Measurements from ENCODE around the gene KIZ.

KIZ gene, protein sequence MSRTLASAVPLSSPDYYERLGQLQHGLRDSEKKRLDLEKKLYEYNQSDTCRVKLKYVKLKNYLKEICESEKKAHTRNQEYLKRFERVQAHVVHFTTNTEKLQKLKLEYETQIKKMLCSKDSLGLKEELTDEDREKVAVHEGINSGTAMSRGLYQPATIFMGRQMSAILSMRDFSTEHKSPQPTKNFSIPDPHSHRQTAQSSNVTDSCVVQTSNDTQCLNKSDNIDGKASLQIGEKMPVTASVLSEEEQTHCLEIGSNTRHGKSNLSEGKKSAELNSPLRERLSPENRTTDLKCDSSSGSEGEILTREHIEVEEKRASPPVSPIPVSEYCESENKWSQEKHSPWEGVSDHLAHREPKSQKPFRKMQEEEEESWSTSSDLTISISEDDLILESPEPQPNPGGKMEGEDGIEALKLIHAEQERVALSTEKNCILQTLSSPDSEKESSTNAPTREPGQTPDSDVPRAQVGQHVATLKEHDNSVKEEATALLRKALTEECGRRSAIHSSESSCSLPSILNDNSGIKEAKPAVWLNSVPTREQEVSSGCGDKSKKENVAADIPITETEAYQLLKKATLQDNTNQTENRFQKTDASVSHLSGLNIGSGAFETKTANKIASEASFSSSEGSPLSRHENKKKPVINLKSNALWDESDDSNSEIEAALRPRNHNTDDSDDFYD

GRCh38 chr20:21125849-21126580, at the start of gene KIZ:
Gene KIZ (plus strand): TSS chr20:21126082. CDS start chr20:21126116, 34 bp downstream.
- peak; percentile 91 to 95 for DNase-seq

GRCh38 chr20:21077809-21078345, 48.0 kb upstream of the KIZ start:
- no peak for DNase-seq

GRCh38 chr20:21082584-21082983, 43.3 kb upstream of the KIZ start:
- no peak for DNase-seq

DNA sequence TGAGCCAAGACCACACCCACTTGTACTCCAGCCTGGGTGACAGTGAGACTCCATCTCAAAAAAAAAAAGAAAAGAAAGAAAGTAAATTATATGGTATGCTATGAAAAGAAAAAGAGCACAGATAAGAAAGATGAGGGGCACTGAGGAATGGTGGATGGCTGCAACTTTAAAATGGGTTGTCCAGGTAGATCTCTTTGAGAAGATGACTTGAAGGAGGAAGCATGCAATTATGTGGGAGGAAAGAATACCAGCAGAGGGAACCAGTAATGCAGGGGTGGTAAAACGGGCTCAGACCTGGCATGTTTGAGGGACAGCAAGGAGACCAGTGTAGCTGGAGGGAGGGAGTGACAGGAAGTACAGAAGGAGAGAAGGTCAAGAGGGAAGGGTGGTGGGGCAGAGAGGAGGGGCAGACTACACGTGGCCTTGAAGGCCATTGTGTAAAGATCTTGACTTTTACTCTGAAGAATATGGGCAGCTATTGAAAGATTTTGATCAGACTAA, 42.0 kb upstream of the KIZ start:
- no peak for DNase-seq

DNA sequence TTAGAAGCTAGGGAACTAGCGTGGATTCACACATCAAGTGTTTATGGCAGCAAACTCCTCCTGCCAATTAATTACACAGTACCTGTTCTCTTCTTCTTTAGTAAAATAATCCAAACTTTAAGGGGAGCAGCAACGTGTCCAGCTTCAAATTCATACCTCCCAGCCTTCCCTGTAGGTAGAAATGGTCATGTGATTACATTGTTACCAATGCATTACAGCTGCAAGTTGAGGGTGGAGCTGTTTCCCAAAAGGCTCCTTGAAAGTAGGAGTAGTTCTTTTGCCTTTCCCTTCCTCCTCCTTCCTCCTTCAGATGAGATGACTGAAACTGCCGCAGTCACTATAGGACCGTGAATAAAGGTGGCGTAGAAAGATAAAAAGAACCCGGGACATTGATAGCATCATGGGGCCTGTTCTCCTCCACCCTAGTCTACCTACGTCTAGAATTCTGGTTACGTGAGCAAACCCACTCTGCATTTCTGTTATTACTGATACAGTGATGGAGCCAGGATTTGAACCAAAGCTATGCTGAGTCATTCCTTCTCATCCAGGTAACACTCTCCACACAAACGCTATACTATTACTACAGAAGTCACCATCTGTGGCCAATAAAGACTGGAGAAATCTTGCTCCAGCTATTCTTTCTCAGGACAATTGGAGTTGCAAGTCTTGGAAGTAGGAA, 37.9 kb upstream of the KIZ start:
- DNase-seq, result no peak

DNA sequence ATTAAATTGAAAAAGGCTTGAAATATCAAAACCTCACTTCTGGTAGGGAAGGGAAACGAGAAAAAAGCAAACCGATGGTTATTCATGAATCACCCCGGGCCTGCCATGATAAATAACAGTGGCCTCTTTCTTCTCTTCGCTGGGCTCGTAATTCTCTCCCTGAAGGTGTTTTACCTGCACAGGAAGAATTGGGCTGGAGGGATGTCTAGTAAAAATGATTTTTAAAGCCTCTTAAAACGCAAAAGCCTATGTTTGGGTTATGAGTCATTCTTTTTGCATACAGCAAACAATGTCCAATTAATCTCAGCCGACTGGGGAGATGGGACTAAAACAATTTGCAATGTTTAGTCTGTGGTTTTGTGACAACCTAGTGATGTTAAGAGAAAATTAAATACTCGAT, 36.5 kb upstream of the KIZ start:
- DNase-seq, result peak in 1 of 2 experiments; percentile 44

- peak in 1 of 2 experiments; percentile 64 for DNase-seq
These were observed 35.7 kb upstream of the KIZ start for GRCh38 chr20:21090111-21090618.

- peak in 1 of 2 experiments; percentile 29 for DNase-seq
These were observed 35.2 kb upstream of the KIZ start for GRCh38 chr20:21090721-21091120.

- DNase-seq, result no peak
These were observed 33.1 kb upstream of the KIZ start for GRCh38 chr20:21092806-21093205.

GRCh38 chr20:21096321-21097043, 29.4 kb upstream of the KIZ start:
- DNase-seq, result peak in 1 of 2 experiments; percentile 11

DNA sequence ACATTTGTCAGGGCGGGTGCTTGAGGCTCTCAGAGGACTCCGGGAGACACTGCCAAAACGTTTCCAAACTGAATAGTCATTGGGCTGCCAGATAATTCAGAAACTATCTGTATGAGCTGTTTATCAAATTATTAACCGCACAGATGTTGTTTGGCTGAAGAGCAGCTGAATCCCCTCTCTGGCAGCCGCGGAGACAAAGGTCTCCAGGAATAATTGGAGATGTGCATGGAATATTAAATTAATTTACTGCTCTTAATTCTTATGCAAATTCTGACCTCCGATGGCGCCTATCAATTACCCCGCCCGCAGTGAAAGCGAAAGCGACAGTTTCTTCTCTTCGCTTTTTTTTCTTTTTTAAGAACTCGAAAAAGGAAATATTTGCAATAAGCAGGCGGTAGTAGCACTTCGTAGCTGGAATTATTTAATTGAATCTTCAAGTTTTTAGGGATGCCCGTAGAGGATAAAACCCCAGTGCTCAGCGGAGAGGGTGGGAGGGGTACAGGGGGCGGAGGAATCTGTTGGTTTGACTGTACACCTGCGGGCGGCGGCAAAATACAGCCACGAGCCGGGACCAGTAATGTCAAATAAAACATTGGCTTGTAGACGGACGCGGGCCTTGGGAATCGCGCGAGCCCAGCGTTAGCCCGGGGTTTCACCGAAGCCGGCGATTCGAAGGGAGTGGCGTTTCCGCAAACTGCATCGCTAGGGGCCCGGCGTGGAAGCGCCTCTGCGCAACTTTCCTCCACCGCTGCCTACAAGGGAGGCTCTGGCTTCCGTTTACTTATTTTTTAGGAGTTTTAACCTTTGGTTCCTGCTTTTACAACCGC, 25.9 kb upstream of the KIZ start:
- peak; percentile 74 to 83 for DNase-seq

DNA sequence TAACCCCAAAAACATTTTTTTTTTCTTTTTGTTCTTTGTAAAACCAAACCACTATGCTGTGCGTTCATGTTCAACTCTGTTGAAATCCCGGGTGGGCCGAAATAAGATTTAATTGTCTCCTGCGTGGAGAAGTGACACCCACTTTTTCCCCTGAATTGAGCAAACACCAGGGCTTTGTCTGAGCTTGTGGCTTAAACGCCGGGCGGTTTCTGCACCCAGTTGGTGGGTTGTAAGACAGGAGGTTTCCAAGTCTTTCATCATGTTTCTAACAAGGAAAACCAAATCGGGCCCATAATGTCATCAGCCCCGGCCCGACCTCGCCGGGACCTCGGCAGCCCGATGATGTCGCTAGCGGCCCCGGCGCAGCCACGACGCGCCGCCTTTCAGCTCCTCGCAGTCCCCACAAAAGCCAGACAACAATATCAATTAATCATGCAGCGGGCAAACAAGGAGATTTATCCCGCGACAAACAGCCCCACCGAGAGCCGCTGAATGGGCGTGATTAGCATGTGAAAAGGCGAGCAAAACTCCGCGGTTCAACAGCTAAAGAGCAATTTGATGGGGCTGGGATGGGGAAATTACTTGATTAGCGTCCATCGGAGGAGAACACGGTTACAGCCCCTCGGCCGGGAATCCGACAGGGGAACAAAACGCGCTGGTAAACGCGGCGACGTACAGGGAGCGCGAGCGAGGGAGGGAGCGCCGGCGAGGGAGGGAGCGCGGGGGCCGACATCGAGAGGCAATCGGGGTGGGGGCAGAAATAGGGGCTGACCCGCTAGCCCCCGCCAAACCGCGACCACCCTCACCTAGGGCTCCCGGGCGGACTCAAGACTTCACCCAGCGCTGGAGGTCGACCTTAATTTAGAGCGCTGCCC, 25.1 kb upstream of the KIZ start:
- DNase-seq, result peak; percentile 59 to 70

GRCh38 chr20:21101453-21101931, 24.4 kb upstream of the KIZ start:
- peak in 1 of 2 experiments; percentile 17 for DNase-seq

DNA sequence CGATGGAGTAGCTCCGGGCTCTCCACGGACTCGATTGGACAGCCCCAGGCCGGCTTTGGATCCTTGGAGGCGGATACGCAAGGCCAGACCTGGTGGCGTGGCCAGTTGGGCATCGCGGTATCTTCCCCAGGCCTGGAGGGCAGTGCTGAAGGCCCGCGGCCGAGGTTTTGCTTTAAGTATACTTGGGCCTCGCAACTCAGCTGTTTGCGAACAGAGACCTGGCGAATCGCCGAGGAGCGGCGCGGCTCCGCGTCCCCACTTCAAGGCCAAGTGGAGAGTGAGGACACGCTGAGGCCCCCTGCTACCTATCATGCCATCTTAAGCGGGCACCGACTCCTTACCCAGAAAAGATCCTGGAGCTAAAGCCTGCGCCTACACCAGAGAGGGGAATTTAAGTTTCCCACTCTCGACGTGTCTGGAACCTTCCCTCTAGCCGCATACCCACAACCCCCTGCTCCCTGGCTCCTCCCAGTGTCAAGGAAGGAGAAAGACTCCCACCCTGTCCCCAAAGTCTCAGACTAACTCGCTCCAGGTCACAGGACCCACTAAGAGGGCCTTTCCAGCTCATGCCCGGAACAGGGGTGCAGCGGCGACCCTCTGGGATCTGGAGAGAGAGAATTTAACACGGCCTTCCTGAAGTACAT, 23.8 kb upstream of the KIZ start:
- no peak for DNase-seq

DNA sequence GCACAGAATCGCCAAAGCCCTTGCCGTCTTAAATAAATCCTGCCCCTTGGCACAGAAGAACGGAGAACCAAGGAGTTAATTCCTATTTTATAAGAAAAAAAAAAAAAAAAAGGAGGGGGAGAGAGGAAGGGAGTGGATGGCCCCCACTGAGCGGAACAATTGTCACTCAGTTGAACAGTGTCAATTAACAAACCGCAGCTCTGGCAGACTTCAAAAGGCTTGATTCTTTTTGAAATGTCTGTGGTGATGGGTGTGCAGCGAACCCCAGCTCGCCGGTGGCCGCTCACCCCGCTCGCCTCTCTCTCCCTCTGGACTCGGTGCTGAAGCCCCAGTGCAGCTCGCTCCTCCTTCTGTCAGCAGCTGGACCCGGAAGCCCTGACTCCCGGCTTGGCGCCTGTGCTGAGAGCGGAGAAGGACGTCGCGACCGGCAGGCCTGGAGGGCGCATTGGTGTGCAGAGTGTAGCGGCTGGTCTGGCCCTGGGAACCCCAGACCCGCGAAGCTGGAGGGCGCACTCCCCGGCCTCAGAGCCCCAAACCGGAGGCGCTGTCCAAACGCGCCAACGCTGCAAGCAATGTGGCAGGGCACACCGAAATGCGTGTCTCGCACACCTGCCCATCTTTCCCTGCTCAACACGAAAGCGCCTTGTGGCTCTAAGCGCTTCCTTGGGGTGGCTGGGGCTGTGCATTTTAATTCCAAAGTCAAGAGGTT, 23.1 kb upstream of the KIZ start:
- DNase-seq, result peak in 1 of 2 experiments; percentile 33

- DNase-seq, result no peak
These were observed 22.1 kb upstream of the KIZ start for GRCh38 chr20:21103582-21104465.

DNA sequence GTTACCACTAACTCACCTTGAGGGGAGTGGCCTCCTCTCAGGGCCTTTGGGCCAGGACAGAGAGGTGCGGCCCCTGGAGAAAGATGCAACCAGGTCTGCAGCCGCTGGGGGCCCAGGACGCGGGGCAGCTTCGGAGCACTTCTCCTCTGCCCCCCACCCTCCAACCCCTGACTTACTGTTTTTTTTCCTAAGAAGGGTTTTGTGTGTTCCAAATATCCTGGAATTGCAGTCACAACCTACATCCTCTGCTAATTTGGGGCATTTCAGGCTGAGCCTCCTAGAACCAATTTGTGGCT, 21.5 kb upstream of the KIZ start:
- DNase-seq, result no peak
